Right cardiac atrium (tissue), 5 donors: Measurements from ENCODE around the gene TPSAB1. TPM values are rescaled to one million over a fixed set of nuclear protein-coding genes. Genes with fewer than 3 reads are reported as not detected.
"Not testable (repeated sequence)": the region's sequence is repeated elsewhere in the genome, so short reads cannot be mapped to it uniquely, and the experiment has no call there.

ENCODE experiments used
- ATAC-seq, 2 donors: fragments of 200-7000 bp; cut with Tn5 transposase; one replicate each; pipeline versions ENCODE4 v1.8.0 to v1.9.1; 2020; ENCODE audit warnings: moderate library complexity in 2 of 2, mild to moderate bottlenecking in 1 of 2
- DNase-seq, 3 donors: peaks; one replicate each; pipeline ENCODE4 v3.0.0-alpha.2; 2020
- H3K27ac ChIP-seq: one replicate; pipeline ENCODE4 v1.5.1; 2013; ENCODE audit warnings: mild to moderate bottlenecking, low read length, control low read depth, moderate library complexity
- H3K27me3 ChIP-seq: one replicate; pipeline ENCODE4 v1.6.1; 2013; ENCODE audit not compliant: control insufficient read depth, insufficient read depth
- H3K4me1 ChIP-seq: one replicate; pipeline ENCODE4 v1.6.1; 2013; ENCODE audit warnings: low read length; ENCODE audit not compliant: control insufficient read depth, insufficient read depth
- H3K4me3 ChIP-seq: one replicate; pipeline ENCODE4 v1.5.1; 2013; ENCODE audit warnings: low read length, control low read depth
- H3K9me3 ChIP-seq: one replicate; pipeline ENCODE4 v1.6.1; 2013; ENCODE audit warnings: low read length; ENCODE audit not compliant: control insufficient read depth
- WGBS: extraction: QIAGEN DNeasy Blood & Tissue Kit; methylation state at CpG from one replicate; pipeline ENCODE4 v1.1.7; 2013; 5-methylcytosine and 5-hydroxymethylcytosine counted together
- intact Hi-C, 4 donors: fragments of 100-400 bp; cut with DNase I; formaldehyde crosslinking; loops; one replicate each; pipeline versions ENCODE4 v1.11.0 to v1.14.0; 2022 to 2023
- polyA plus RNA-seq: library from polyadenylated mRNA; stranded (reverse); fragments of 200-250 nt; gene quantifications from one replicate; pipeline ENCODE4 v1.2.3, GENCODE V29; 2013
- total RNA-seq, 4 donors: library from RNA; stranded (reverse); fragmentation: NEBNext Ultra II Directional; extraction: Animal tissue kit (Norgen Biotek cat#: 25700); gene quantifications; one replicate each; pipeline ENCODE4 v1.2.1, GENCODE V29; 2021
- donor health status: healthy with polysubstance abuse.
- donor health status: DM: no; HTN: yes; CAD: no.
- donor health status: DM: no; HTN: no; CAD: no.
- donor health status: DM: no; HTN: yes; CAD: no; lungs with severe emphysema.
- donor health status: DM: yes; HTN: yes; CAD: no.

TPSAB1 gene
- total and polyA plus RNA-seq, 5 donors: 1.2 to 8.3 (median 4.5) TPM

DNA sequence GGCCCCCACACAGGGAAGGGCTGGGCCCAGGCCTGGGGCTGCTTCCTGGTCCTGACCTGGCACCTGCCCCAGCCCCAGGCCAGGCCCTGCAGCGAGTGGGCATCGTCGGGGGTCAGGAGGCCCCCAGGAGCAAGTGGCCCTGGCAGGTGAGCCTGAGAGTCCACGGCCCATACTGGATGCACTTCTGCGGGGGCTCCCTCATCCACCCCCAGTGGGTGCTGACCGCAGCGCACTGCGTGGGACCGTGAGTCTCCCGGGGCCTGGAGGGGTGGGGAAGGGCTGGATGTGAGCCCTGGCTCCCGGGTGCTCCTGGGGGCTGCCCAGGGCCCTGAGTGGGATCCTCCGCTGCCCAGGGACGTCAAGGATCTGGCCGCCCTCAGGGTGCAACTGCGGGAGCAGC, 576 bp downstream of the TPSAB1 start:
- DNase-seq, intact Hi-C loops, H3K4me1 ChIP-seq, H3K4me3 ChIP-seq, H3K9me3 ChIP-seq, H3K27ac ChIP-seq, H3K27me3 ChIP-seq: not testable (repeated sequence)
- WGBS: 79% methylated on average over 11 of the region's 15 CpGs
- peak; percentile 4 to 18 for ATAC-seq

DNA sequence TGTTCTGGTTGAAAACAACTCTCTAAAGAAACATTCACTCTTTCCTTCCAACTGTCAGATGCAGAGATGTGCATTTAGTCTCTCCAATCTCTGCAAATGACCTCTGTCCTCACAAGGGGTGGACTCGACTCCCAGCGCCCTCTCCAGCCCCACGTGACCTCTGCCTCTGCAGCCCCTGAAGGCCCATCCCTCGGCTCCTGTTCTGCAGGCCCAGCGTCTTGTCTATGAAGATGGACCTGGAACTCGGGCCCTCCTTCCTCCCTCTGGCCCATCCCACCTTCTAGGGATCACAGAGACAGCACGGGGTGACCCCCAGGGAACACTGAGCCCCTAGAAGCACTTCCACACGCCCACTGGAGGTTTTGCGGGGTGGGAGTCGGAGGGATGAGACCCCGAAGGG, 2.9 kb downstream of the TPSAB1 start:
- H3K9me3 ChIP-seq, intact Hi-C loops, DNase-seq, H3K27ac ChIP-seq, ATAC-seq, H3K4me1 ChIP-seq, H3K4me3 ChIP-seq, H3K27me3 ChIP-seq: not testable (repeated sequence)
- 52% methylated on average over 7 of the region's 11 CpGs for WGBS

- H3K4me3 ChIP-seq, H3K27me3 ChIP-seq: not testable (repeated sequence)
- WGBS: 62% methylated on average over 32 of the region's 32 CpGs
These were observed 3.7 kb downstream of the TPSAB1 start for GRCh38 chr16:1243907-1244850.

GRCh38 chr16:1244881-1245280, 4.4 kb downstream of the TPSAB1 start:
- intact Hi-C loops: no loop called here
- Histone ChIP-seq H3K27ac (no peak overlapping the region), H3K9me3 (no peaks in the 10 kb centered on the region), H3K27me3 (no peaks in the 10 kb centered on the region), H3K4me3 (no peak overlapping the region), H3K4me1 (no peaks in the 10 kb centered on the region)
- WGBS: 68% methylated on average over 12 of the region's 12 CpGs
- DNase-seq: no peak
- no peak for ATAC-seq

More at GRCh38 chr16:1243907-1244850, 3.7 kb downstream of the TPSAB1 start:
- DNase-seq, H3K4me1 ChIP-seq, H3K27ac ChIP-seq, ATAC-seq, H3K9me3 ChIP-seq, intact Hi-C loops: not testable (repeated sequence)

DNA sequence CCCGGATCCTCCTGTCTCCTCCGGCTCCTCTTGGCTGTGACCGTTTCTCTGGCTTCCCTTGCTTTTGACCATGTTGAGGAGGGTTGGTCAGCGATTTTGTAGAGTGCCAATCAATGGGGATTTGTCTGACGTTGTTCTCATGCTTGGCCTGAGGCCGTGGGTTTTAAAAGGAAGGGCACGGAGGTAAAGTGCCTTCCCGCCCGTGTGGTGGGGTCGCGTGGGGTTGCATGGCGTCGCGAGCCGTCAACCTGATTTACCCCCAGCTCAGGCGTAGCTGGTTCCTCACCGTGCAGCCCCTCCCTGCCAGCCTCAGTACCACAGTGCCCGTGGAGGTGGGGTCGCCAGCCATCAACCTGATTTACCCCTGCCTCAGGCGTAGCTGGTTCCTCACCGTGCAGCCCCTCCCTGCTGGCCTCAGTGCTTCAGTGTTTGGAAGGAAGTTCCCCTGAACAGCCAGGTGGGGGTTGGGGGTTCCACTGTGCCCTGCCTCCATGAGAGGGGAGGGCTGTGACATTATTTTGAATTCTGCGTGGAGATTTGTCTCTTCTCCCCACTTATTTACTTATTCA, 5.0 kb downstream of the TPSAB1 start:
- DNase-seq (peak in 1 of 3 donors; percentile 33), ATAC-seq (no peak)
- 49% methylated on average over 22 of the region's 22 CpGs for WGBS
- H3K27ac ChIP-seq: no peak overlapping the region
- H3K4me3 ChIP-seq: no peak overlapping the region
- no peaks in the 10 kb centered on the region for H3K9me3 ChIP-seq
- no peaks in the 10 kb centered on the region for H3K27me3 ChIP-seq
- intact Hi-C loops: no loop called here
- no peaks in the 10 kb centered on the region for H3K4me1 ChIP-seq

GRCh38 chr16:1247903-1248537, 7.5 kb downstream of the TPSAB1 start:
- H3K27me3 ChIP-seq, H3K4me1 ChIP-seq, H3K27ac ChIP-seq, DNase-seq, ATAC-seq, intact Hi-C loops, H3K9me3 ChIP-seq, H3K4me3 ChIP-seq: not testable (repeated sequence)
- 88% methylated on average over 14 of the region's 14 CpGs for WGBS

- H3K27ac ChIP-seq, H3K9me3 ChIP-seq, DNase-seq, intact Hi-C loops, H3K4me3 ChIP-seq, H3K4me1 ChIP-seq, H3K27me3 ChIP-seq: not testable (repeated sequence)
- WGBS: 84% methylated on average over 9 of the region's 43 CpGs
- peak; percentile 54 to 56 for ATAC-seq
These were observed 8.7 kb downstream of the TPSAB1 start for GRCh38 chr16:1249031-1249755.

DNA sequence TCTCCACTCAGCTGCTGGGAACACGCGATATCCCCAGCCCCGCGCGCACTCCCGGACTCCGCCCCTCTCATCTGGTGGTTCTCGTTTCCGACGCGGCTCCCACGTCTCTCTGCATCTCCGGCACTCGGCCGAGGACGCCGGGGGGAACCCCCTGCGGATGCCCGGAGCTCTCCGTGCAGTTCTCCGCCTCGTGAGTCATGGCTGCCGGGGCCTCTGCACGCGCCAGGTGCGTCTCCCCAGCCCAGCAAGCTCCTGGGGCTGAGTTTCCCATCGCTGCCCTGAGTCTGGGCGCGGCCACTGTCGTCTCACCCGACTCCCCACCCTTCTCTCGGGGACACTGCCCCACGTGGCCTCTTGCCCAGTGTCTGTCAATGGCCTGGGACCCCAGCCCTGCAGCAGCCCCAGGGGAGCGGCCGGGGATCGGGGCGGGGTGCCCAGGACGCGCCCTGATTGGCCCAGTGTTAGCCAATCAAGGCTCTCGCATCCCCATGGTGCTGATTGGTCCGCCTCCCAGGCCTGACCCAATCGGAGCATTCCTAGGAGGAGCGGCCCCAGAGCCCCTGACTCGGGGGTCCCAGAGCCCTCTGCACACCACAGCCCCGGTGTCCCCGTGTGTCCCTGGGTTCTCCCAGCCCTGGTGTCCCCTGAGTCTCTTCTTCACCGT, 13.3 kb downstream of the TPSAB1 start:
- H3K4me3 ChIP-seq, H3K4me1 ChIP-seq, H3K27ac ChIP-seq, intact Hi-C loops, H3K9me3 ChIP-seq, DNase-seq, H3K27me3 ChIP-seq: not testable (repeated sequence)
- no CpG with 5 or more reads among the region's 47 CpGs for WGBS
- ATAC-seq: peak; percentile 17 to 22

DNA sequence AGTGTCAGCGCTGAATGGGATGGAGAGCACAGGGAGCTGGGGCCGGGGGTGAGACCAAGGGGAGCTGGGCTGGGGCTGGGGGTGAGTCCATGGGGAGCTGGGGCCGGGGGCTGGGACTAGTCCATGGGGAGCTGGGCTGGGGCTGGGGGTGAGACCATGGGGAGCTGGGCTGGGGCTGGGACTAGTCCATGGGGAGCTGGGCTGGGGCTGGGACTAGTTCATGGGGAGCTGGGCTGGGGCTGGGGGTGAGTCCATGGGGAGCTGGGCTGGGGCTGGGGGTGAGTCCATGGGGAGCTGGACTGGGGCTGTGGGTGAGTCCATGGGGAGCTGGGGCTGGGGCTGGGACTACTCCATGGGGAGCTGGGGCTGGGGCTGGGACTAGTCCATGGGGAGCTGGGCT, 14.3 kb downstream of the TPSAB1 start:
- H3K27me3 ChIP-seq, H3K4me3 ChIP-seq, ATAC-seq, H3K27ac ChIP-seq, H3K9me3 ChIP-seq, DNase-seq, H3K4me1 ChIP-seq, intact Hi-C loops: not testable (repeated sequence)
- 92% methylated on average over 3 of the region's 3 CpGs for WGBS

- H3K27me3 ChIP-seq, H3K4me3 ChIP-seq, H3K9me3 ChIP-seq, H3K27ac ChIP-seq, intact Hi-C loops, H3K4me1 ChIP-seq: not testable (repeated sequence)
- DNase-seq (peak in 1 of 3 donors; percentile 33), ATAC-seq (peak in 1 of 2 donors; percentile 17)
- 66% methylated on average over 26 of the region's 26 CpGs for WGBS
These were observed 15.0 kb downstream of the TPSAB1 start, which contains the start of gene TPSD1 for GRCh38 chr16:1255276-1256122. Gene TPSD1 (plus strand): TSS chr16:1256069. CDS start chr16:1256281, 212 bp downstream.
